Upper lobe of left lung (tissue), 6 donors: ENCODE data around the gene TMEM182. TPM values are rescaled to one million over a fixed set of nuclear protein-coding genes. Genes with fewer than 3 reads are reported as not detected.

Source experiments
- ATAC-seq, 2 donors: fragments of 200-7000 bp; cut with Tn5 transposase; one replicate each; pipeline ENCODE4 v1.9.1; 2022; ENCODE audit warnings: mild to moderate bottlenecking in 2 of 2, moderate library complexity in 2 of 2; ENCODE audit not compliant: low FRiP score in 2 of 2
- DNase-seq, 2 donors: peaks; one replicate each; pipeline ENCODE4 v3.0.0-alpha.2; 2019 to 2020
- H3K27ac ChIP-seq, 4 donors: fragments of 200-600 bp; sonication (generic); one replicate each; pipeline ENCODE4 v1.5.1; 2016 to 2019
- H3K27me3 ChIP-seq, 4 donors: fragments of 200-600 bp; sonication (generic); one replicate each; pipeline ENCODE4 v1.5.1; 2017 to 2019
- H3K36me3 ChIP-seq, 4 donors: fragments of 200-600 bp; sonication (generic); one replicate each; pipeline ENCODE4 v1.5.1; 2016 to 2019
- H3K4me1 ChIP-seq, 4 donors: fragments of 200-600 bp; sonication (generic); one replicate each; pipeline ENCODE4 v1.5.1; 2018 to 2019
- H3K4me3 ChIP-seq, 4 donors: fragments of 200-600 bp; sonication (generic); one replicate each; pipeline ENCODE4 v1.5.1; 2017 to 2019; ENCODE audit warnings: mild to moderate bottlenecking in 2 of 4, moderate library complexity in 1 of 4
- H3K9me3 ChIP-seq, 4 donors: fragments of 200-600 bp; sonication (generic); one replicate each; pipeline ENCODE4 v1.5.1; 2018 to 2019
- CTCF ChIP-seq, 6 experiments: fragments of 450-650 bp in 4 of 6; fragments of 200-600 bp in 2 of 6; sonication (generic) in 2 of 6; IDR thresholded peaks; one replicate each; pipeline ENCODE4 v1.5.1; 2016 to 2019; ENCODE audit warnings: antibody characterized with exemption in 6 of 6
- EP300 ChIP-seq, 4 donors: sonication (generic); formaldehyde crosslinking; IDR thresholded peaks; one replicate each; pipeline ENCODE4 v1.5.1; 2017; ENCODE audit warnings: antibody characterized with exemption in 4 of 4, control low read depth in 2 of 4
- POLR2A ChIP-seq, 4 donors: fragments of 450-650 bp; IDR thresholded peaks; one replicate each; pipeline ENCODE4 v1.5.1; 2016 to 2017; ENCODE audit warnings: antibody characterized with exemption in 4 of 4, mild to moderate bottlenecking in 2 of 4
- POLR2AphosphoS5 ChIP-seq, 2 donors: sonication (generic); formaldehyde crosslinking; IDR thresholded peaks; one replicate each; pipeline ENCODE4 v1.5.1; 2017; ENCODE audit warnings: antibody characterized with exemption in 2 of 2
- WGBS, 2 donors: methylation state at CpG; one replicate each; pipeline ENCODE4 v1.1.5; 2017 to 2018; 5-methylcytosine and 5-hydroxymethylcytosine counted together
- total RNA-seq, 6 donors: library from RNA; depleted of rRNA in 4 of 6; stranded (reverse); fragments of >200 nt in 4 of 6; gene quantifications; one replicate each; pipeline versions ENCODE4 v1.1.0 to v1.2.1, GENCODE V29; 2016 to 2021
- donor health status: DM: no; HTN: no; CAD: no; lungs with moderate emphysema.
- donor health status: DM: no; HTN: yes; CAD: no; lungs with severe emphysema.

The TMEM182 gene
- total RNA-seq, 6 donors from 2014 or later = 1.7 to 5.6 (median 2.7) TPM; not detected in 2

- no peak overlapping the region for H3K4me3 ChIP-seq
- TF ChIP-seq POLR2A (IDR thresholded peaks at IDR 0.05) (no peak), EP300 (IDR thresholded peaks at IDR 0.05) (no peak), CTCF (IDR thresholded peaks at IDR 0.05) (no peak), POLR2AphosphoS5 (IDR thresholded peaks at IDR 0.05) (no peak)
- 94 to 99% methylated on average over 11 of the region's 11 CpGs for WGBS, 2 donors
- peaks cover 0 to 3% (median 0%) of the 10 kb centered on the region in 4 donors for H3K36me3 ChIP-seq
- DNase-seq (no peak), ATAC-seq (no peak)
- H3K9me3 ChIP-seq = peaks cover 13 to 26% (median 21%) of the 10 kb centered on the region in 4 donors
- H3K27me3 ChIP-seq = no peaks in the 10 kb centered on the region
- no peak overlapping the region for H3K27ac ChIP-seq
- no peaks in the 10 kb centered on the region for H3K4me1 ChIP-seq
Measured at GRCh38 chr2:102801858-102802699, 40.2 kb downstream of the TMEM182 start.

- DNase-seq (no peak), ATAC-seq (no peak)
- WGBS, 2 donors = 83 to 84% methylated on average over 12 to 13 of the region's 13 CpGs
- H3K9me3 ChIP-seq = peaks cover 13 to 26% (median 21%) of the 10 kb centered on the region in 4 donors
- no peak overlapping the region for H3K27ac ChIP-seq
- no peaks in the 10 kb centered on the region for H3K27me3 ChIP-seq
- H3K4me3 ChIP-seq = no peak overlapping the region
- no peak for TF ChIP-seq EP300 (IDR thresholded peaks at IDR 0.05)
- TF ChIP-seq POLR2A (IDR thresholded peaks at IDR 0.05) = no peak
- TF ChIP-seq POLR2AphosphoS5 (IDR thresholded peaks at IDR 0.05) = no peak
- no peaks in the 10 kb centered on the region for H3K4me1 ChIP-seq
- H3K36me3 ChIP-seq = no peaks in the 10 kb centered on the region
Measured at GRCh38 chr2:102803041-102803896, 41.4 kb downstream of the TMEM182 start.

GRCh38 chr2:102803897-102804217 lies 42.0 kb downstream of the TMEM182 start:
- 86 to 88% methylated on average over 5 of the region's 5 CpGs for WGBS, 2 donors
- no peaks in the 10 kb centered on the region for H3K27me3 ChIP-seq
- no peak overlapping the region for H3K27ac ChIP-seq
- no peak for ATAC-seq
- no peak overlapping the region for H3K4me3 ChIP-seq
- peaks cover 13 to 26% (median 21%) of the 10 kb centered on the region in 4 donors for H3K9me3 ChIP-seq
- H3K36me3 ChIP-seq = no peaks in the 10 kb centered on the region
- TF ChIP-seq POLR2AphosphoS5 (IDR thresholded peaks at IDR 0.05) (no peak), POLR2A (IDR thresholded peaks at IDR 0.05) (no peak), EP300 (IDR thresholded peaks at IDR 0.05) (no peak), CTCF (IDR thresholded peaks at IDR 0.05) (no peak)
- peak in 1 of 2 donors; percentile 22 for DNase-seq
- no peaks in the 10 kb centered on the region for H3K4me1 ChIP-seq

- Histone ChIP-seq H3K4me1 (no peaks in the 10 kb centered on the region), H3K9me3 (peaks cover 6 to 14% (median 13%) of the 10 kb centered on the region in 4 donors), H3K4me3 (no peak overlapping the region), H3K36me3 (no peaks in the 10 kb centered on the region), H3K27me3 (no peaks in the 10 kb centered on the region), H3K27ac (no peak overlapping the region)
- peak in 1 of 2 donors; percentile 57 for DNase-seq
- 44 to 45% methylated on average over 9 of the region's 9 CpGs for WGBS, 2 donors
- ATAC-seq = peak; percentile 74 to 88
- TF ChIP-seq EP300 (IDR thresholded peaks at IDR 0.05) (no peak), CTCF (IDR thresholded peaks at IDR 0.05) (peak; percentile 39 to 76 (median 61))
Measured at GRCh38 chr2:102806250-102806837, 44.5 kb downstream of the TMEM182 start.
